Mesendoderm (in vitro differentiated cells): Measurements from ENCODE around the gene EGFLAM.

Experiments used
- DNase-seq: peaks from one replicate; pipeline ENCODE4 v3.0.0; 2013
- H2AK5ac ChIP-seq: 2 replicates; pipeline ENCODE4 v1.6.1; 2013; ENCODE audit warnings: low read length, inconsistent platforms
- H2BK120ac ChIP-seq: 2 replicates; pipeline ENCODE4 v1.6.1; 2013; ENCODE audit warnings: low read depth, mild to moderate bottlenecking, low read length, moderate library complexity, mixed read lengths
- H2BK15ac ChIP-seq: replicated peaks from 2 replicates; pipeline ENCODE4 v1.6.1; 2013; ENCODE audit warnings: low read depth, mild to moderate bottlenecking, moderate library complexity
- H2BK5ac ChIP-seq: 2 replicates; pipeline ENCODE4 v1.6.1; 2013; ENCODE audit warnings: low read length, inconsistent platforms
- H3K18ac ChIP-seq: 2 replicates; pipeline ENCODE4 v1.6.1; 2013; ENCODE audit warnings: mild to moderate bottlenecking, low read length, mixed read lengths
- H3K23ac ChIP-seq: one replicate; pipeline ENCODE4 v1.6.1; 2013; ENCODE audit warnings: low read length
- H3K27ac ChIP-seq: 2 replicates; pipeline ENCODE4 v1.5.1; 2013; ENCODE audit warnings: low read depth, mild to moderate bottlenecking, inconsistent platforms, low read length, moderate library complexity
- H3K27me3 ChIP-seq: 2 replicates; pipeline ENCODE4 v1.6.1; 2013; ENCODE audit warnings: low read length, control low read depth, mild to moderate bottlenecking, inconsistent platforms; ENCODE audit not compliant: insufficient read depth, poor library complexity
- H3K36me3 ChIP-seq: 2 replicates; pipeline ENCODE4 v1.6.1; 2013; ENCODE audit warnings: low read length, inconsistent platforms; ENCODE audit not compliant: control insufficient read depth, insufficient read depth
- H3K4ac ChIP-seq: one replicate; pipeline ENCODE4 v1.6.1; 2013; ENCODE audit warnings: low read depth, mild to moderate bottlenecking, low read length, moderate library complexity
- H3K4me1 ChIP-seq: 2 replicates; pipeline ENCODE4 v1.6.1; 2013; ENCODE audit warnings: low read depth, low read length, inconsistent platforms; ENCODE audit not compliant: control insufficient read depth
- H3K4me2 ChIP-seq: 2 replicates; pipeline ENCODE4 v1.6.1; 2013; ENCODE audit warnings: low read length
- H3K4me3 ChIP-seq: 2 replicates; pipeline ENCODE4 v1.5.1; 2013; ENCODE audit warnings: mild to moderate bottlenecking, low read length
- H3K56ac ChIP-seq: one replicate; pipeline ENCODE4 v1.6.1; 2013; ENCODE audit warnings: low read length
- H3K79me1 ChIP-seq: 2 replicates; pipeline ENCODE4 v1.6.1; 2013; ENCODE audit warnings: low read length, inconsistent platforms
- H3K79me2 ChIP-seq: 2 replicates; pipeline ENCODE4 v1.6.1; 2013; ENCODE audit warnings: mild to moderate bottlenecking, low read length; ENCODE audit not compliant: control insufficient read depth, insufficient read depth
- H3K9ac ChIP-seq: 2 replicates; pipeline ENCODE4 v1.6.1; 2013; ENCODE audit warnings: low read length, inconsistent platforms
- H4K5ac ChIP-seq: one replicate; pipeline ENCODE4 v1.6.1; 2013; ENCODE audit warnings: low read length
- H4K8ac ChIP-seq: one replicate; pipeline ENCODE4 v1.6.1; 2013; ENCODE audit warnings: low read depth, mild to moderate bottlenecking, control low read depth, low read length, moderate library complexity
- WGBS: extraction: QIAGEN DNeasy Blood & Tissue Kit; methylation state at CpG from one replicate; pipeline ENCODE4 v1.1.7; 2013; ENCODE audit warnings: low lambda C conversion rate, missing lambda C conversion rate; ENCODE audit not compliant: insufficient coverage; ENCODE audit errors: extremely low coverage; 5-methylcytosine and 5-hydroxymethylcytosine counted together

EGFLAM gene

DNA sequence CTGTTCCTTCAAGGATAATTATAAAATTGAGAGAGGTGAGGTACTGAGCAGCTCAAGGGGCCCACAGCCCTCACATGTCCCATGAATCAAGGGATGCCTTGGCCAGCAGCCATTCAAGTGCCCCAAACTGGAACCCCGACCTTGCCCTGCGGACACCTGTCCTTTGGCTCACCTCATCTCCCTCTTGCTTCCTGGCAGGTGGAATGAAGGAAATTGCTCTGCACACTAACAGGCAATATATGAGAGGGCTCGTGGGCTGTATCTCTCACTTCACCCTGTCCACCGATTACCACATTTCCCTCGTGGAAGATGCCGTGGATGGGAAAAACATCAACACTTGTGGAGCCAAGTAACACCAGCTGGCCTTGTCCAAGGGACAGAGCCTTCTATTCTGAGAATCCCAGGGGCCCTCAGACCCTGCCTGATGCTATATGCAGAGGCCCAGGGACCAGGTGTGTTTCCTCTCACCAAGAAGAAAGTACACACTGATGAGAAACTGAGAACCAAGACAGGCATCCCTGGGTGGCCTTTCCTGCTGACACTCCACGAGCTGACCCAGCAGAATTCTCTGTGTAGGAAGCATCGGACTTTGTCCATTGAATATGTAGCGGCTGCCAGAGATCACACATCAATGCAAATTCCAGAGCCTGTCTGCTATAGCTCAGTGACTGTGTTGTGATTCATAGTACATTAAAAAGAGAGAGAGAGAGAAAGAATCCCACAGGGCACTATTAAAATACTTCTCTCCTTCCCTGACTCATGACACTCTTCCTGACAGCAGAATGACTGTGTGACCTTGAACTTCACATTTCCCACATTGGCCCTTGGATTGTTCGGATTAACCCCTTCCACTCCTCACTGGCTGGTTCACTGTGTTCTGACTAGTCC is 205.5 kb downstream of the EGFLAM start:
- no peak overlapping the region for H4K8ac ChIP-seq
- H3K79me2 ChIP-seq = no peaks in the 10 kb centered on the region
- no peak overlapping the region for H3K27ac ChIP-seq
- no peak for DNase-seq
- no peak overlapping the region for H3K4ac ChIP-seq
- H3K9ac ChIP-seq = no peak overlapping the region
- no peak overlapping the region for H3K4me2 ChIP-seq
- H3K4me1 ChIP-seq = no peaks in the 10 kb centered on the region
- no peak overlapping the region for H3K4me3 ChIP-seq
- no peak overlapping the region for H2BK120ac ChIP-seq
- H2AK5ac ChIP-seq = no peak overlapping the region
- H4K5ac ChIP-seq = no peak overlapping the region
- H3K18ac ChIP-seq = no peak overlapping the region
- H3K36me3 ChIP-seq = no peaks in the 10 kb centered on the region
- no peak overlapping the region for H3K23ac ChIP-seq
- no peak overlapping the region for H2BK5ac ChIP-seq
- no peak overlapping the region for H3K56ac ChIP-seq
- H2BK15ac ChIP-seq = no peak overlapping the region
- H3K27me3 ChIP-seq = no peaks in the 10 kb centered on the region
- WGBS = no CpG with 5 or more reads among the region's 10 CpGs
- no peaks in the 10 kb centered on the region for H3K79me1 ChIP-seq

DNA sequence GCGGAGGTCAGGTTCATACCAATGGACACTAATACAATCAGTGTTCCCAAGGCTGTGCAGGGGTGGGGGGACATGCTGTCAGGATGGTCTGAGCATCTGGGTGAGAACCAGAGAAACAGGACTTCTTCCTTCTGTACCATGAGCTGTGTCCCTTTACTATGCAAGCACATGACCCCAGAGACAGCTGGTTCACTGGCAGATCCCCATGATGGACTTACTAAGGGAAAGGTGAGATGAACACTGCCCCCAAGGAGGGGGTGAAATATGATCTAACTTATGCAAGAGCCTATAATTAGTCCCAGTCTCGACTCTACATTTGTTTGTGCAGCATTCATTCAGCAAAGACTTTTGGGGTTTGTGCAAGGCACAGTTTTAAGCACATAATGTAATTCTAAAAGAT is 206.7 kb downstream of the EGFLAM start:
- Histone ChIP-seq H3K4me2 (no peak overlapping the region), H3K79me2 (no peaks in the 10 kb centered on the region), H3K18ac (no peak overlapping the region), H4K8ac (no peak overlapping the region), H3K27ac (no peak overlapping the region), H4K5ac (no peak overlapping the region), H3K4me1 (no peaks in the 10 kb centered on the region), H3K79me1 (no peaks in the 10 kb centered on the region), H3K27me3 (no peaks in the 10 kb centered on the region), H3K4me3 (no peak overlapping the region), H3K56ac (no peak overlapping the region), H2BK120ac (no peak overlapping the region), H2AK5ac (no peak overlapping the region), H3K9ac (no peak overlapping the region), H3K36me3 (no peaks in the 10 kb centered on the region), H2BK5ac (no peak overlapping the region), H3K4ac (no peak overlapping the region), H2BK15ac (no peak overlapping the region), H3K23ac (no peak overlapping the region)
- WGBS = no CpG with 5 or more reads among the region's 2 CpGs
- DNase-seq = no peak

DNA sequence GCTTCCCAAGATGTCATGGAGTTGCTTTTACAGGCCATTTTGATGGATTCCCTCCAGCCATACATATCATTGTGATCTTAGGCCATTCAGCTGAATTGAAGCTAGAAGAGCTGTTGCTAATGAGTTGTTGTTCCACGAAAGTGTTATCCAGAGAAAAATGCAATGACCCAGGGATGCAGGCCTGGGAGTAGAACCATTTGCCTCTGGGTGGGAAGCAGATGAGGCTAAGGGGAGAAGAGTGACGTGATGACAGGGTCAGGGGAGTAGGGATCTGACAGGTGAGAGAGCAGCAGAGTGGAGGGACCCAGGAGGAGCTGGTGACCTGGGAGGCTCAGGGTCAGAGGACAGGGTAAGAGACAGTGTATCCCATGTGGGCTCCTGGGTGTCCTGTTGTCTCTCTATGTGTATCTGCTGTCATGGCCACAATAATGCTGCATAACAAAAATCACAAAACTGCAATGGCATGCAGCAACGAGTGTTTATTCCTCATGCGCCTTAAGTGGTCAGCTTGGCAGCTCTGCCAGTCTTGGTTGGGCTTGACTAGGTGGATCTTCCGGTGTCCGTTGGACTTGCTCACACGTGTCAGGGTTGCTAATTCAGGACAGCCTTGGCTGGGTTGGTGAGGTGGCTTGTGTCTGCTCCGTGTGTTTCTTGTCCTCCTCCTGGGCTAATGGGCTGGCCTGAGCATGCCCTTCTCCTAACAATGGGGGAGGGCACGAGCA is 207.5 kb downstream of the EGFLAM start:
- Histone ChIP-seq H3K27ac (no peak overlapping the region), H4K5ac (no peak overlapping the region), H4K8ac (no peak overlapping the region), H2BK15ac (no peak overlapping the region), H3K79me1 (no peaks in the 10 kb centered on the region), H3K79me2 (no peaks in the 10 kb centered on the region), H3K4me3 (no peak overlapping the region), H2BK120ac (no peak overlapping the region), H3K4ac (no peak overlapping the region), H3K23ac (no peak overlapping the region), H2AK5ac (no peak overlapping the region), H3K9ac (no peak overlapping the region), H3K27me3 (no peaks in the 10 kb centered on the region), H3K36me3 (no peaks in the 10 kb centered on the region), H3K4me1 (no peaks in the 10 kb centered on the region), H3K18ac (no peak overlapping the region), H3K56ac (no peak overlapping the region), H2BK5ac (no peak overlapping the region), H3K4me2 (no peak overlapping the region)
- DNase-seq = no peak
- WGBS = no CpG with 5 or more reads among the region's 9 CpGs

DNA sequence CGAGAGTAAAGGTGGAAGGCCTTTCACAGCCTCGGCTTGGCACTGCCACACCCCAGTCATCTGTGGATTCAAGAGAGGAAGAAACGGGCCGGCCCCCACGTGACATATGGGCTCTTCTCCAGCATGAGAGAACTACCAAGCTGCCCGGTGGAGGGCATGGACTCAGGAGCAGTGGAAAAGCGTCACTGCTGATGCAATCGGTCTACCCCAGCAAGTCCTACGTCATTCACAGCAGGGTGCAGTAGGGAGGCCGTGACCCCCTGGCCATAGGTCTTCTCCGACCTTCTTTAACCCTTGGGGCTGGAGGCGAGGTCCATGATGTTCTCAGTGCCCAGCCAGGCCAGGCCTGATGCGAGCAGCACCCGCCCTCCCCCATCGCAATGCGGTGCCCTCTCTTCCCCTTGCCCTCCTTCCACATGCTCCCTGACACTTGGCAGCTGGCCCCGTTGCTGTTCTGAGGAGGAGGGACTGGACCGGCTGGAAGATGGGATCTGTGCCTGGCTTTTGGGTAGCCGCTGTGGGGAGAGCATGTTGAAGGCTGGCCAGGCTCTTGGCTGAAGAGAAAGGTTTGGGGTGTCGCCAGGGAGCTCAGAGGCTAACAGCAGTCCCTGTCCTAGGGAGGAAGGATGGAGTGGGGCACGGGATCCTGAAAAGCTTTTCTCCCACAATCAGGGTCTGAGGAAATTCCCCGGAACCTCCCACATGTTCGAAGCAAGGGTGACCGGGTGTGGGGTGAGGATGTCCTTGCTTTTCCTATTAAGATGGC is 208.2 kb downstream of the EGFLAM start:
- H3K18ac ChIP-seq = no peak overlapping the region
- H2BK120ac ChIP-seq = no peak overlapping the region
- H3K27me3 ChIP-seq = no peaks in the 10 kb centered on the region
- WGBS = no CpG with 5 or more reads among the region's 24 CpGs
- H2BK15ac ChIP-seq = no peak overlapping the region
- no peaks in the 10 kb centered on the region for H3K4me1 ChIP-seq
- no peak overlapping the region for H4K8ac ChIP-seq
- H3K79me1 ChIP-seq = no peaks in the 10 kb centered on the region
- H3K23ac ChIP-seq = no peak overlapping the region
- no peak overlapping the region for H4K5ac ChIP-seq
- no peak for DNase-seq
- H2AK5ac ChIP-seq = no peak overlapping the region
- H3K4me2 ChIP-seq = no peak overlapping the region
- H2BK5ac ChIP-seq = no peak overlapping the region
- H3K27ac ChIP-seq = no peak overlapping the region
- H3K9ac ChIP-seq = no peak overlapping the region
- H3K36me3 ChIP-seq = no peaks in the 10 kb centered on the region
- no peaks in the 10 kb centered on the region for H3K79me2 ChIP-seq
- H3K4ac ChIP-seq = no peak overlapping the region
- no peak overlapping the region for H3K4me3 ChIP-seq
- no peak overlapping the region for H3K56ac ChIP-seq

DNA sequence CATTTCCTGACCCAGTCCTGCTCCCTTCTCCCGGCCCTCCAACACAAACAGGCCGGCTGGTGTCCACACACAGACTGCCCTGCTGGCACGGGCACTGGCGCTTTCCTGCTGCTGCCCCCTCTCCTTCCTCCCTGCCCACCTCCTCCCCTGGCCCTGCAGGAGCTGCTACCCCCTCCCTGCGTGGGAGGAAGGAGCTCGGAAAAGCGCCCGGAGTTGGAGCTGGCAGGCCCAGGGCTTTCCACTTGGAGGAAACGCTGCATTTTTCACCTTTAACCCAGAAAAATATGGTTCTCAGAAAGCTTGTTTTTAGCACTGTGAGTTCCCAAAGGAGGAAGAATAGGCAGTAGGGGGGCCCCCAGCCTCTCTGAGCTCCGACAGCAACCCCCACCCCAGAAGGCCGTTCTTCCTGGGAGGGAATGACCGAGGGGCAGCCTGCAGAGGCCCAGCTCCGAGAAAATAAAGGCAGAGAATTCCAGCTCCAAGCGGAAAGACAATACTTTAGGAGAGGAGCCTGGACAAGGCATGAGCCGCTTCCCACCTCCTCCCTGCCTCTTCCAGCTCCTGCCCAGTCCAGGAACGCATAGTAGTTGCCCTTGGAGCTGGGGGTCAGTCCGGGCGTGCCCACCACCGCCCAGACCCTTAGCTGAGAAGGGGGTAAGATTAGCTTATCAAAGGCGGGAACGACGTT is 209.1 kb downstream of the EGFLAM start:
- Histone ChIP-seq H3K4me1 (peaks cover 6% of the 10 kb centered on the region), H3K27ac (no peak overlapping the region), H3K36me3 (no peaks in the 10 kb centered on the region), H3K4ac (no peak overlapping the region), H3K79me1 (no peaks in the 10 kb centered on the region), H3K79me2 (no peaks in the 10 kb centered on the region), H3K27me3 (no peaks in the 10 kb centered on the region), H2AK5ac (no peak overlapping the region), H3K23ac (no peak overlapping the region), H4K8ac (no peak overlapping the region), H3K4me3 (no peak overlapping the region), H3K4me2 (no peak overlapping the region), H2BK120ac (no peak overlapping the region), H3K9ac (no peak overlapping the region), H3K18ac (no peak overlapping the region), H2BK5ac (no peak overlapping the region), H4K5ac (no peak overlapping the region), H2BK15ac (no peak overlapping the region), H3K56ac (peak overlapping the region; percentile 43)
- no peak for DNase-seq
- no CpG with 5 or more reads among the region's 22 CpGs for WGBS
